SK-MEL-5 (cell line): ENCODE measurements around the gene NLGN1. TPM values are rescaled to one million over a fixed set of nuclear protein-coding genes. Genes with fewer than 3 reads are reported as not detected.

Experiments
- DNase-seq: peaks from one replicate; pipeline ENCODE4 v3.0.0-alpha.2; 2016; ENCODE audit warnings: low read depth, low spot score
- in situ Hi-C: cut with HindIII; loops from 2 replicates; pipeline ENCODE4 v1.10.0; 2016; ENCODE audit warnings: low sequenced_read_pairs, high pct_unique_total_duplicates, low pct_unique_long_range_greater_than_20kb
- total RNA-seq: library from RNA; depleted of rRNA; stranded (reverse); fragments of >200 nt; shearing (Covaris generic); gene quantifications from 2 replicates; pipeline ENCODE4 v1.2.3, GENCODE V29; 2014

NLGN1 gene
- total RNA-seq, 1 experiment from 2014 or later: 35.2 TPM

- in situ Hi-C loops: no loop called here
- DNase-seq: no peak
Observed at GRCh38 chr3:173890091-173890490, 492.5 kb downstream of the NLGN1 start.

DNA sequence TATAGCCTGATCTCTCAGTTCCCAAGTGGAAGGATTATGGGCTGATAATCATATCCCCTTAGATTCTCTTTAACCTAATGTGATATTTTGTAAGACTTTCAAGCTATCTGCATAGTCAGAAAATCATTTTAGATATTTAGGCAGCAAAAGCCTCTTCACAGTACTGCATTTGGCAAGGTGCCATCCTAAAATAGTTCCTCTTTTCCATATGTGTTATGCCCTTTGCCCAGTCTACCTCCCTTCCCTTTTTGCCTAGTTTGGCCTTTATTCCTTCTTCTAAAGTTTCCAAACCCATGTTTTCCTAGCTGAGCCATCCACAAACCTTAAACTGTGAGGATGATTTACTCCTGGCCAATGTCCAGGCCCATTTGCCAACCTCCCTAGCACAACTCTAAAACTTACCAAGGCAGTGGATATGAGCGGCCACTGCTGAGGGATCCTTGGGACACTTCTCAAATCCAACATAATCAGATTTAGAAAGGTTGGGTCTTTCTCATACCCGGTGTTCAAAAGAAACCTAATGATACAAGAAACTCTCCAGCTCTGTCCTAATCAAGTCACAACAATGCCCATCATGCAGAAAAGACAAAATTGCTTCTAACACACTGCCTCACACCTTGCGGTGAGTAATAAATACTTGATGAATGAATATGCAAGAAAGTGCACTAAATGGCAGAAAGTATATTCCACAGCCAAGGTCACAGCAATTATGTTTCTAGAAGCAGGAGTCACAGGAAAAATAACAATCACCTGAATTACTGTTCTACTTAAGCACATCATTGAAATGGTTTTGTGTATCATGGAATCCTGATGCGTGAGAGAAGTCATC is 493.9 kb downstream of the NLGN1 start:
- no peak for DNase-seq
- in situ Hi-C loops: no loop called here

DNA sequence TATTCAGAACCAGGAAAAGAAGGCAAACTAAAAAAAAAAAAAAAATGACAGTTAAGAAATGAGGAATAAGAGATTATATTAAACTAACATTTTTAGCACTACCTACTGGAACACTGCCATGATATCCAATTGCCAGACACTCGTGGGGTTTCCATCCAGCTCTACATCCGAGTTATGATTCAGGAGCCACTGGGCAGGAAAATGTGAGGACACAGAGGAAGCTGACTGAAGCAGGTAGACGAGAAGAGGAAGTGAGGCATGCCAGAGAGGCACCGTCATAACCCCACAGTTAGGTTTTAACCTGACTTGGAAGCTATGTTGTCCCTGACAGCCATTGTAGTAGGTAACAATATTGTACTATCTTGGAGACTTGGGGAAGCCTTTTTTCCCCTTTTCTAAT is 495.0 kb downstream of the NLGN1 start:
- no peak for DNase-seq
- in situ Hi-C loops: no loop called here

- no peak for DNase-seq
- in situ Hi-C loops: no loop called here
Observed at GRCh38 chr3:173893066-173893465, 495.5 kb downstream of the NLGN1 start.

- in situ Hi-C loops: no loop called here
- DNase-seq: no peak
Observed at GRCh38 chr3:173893835-173894234, 496.3 kb downstream of the NLGN1 start.

DNA sequence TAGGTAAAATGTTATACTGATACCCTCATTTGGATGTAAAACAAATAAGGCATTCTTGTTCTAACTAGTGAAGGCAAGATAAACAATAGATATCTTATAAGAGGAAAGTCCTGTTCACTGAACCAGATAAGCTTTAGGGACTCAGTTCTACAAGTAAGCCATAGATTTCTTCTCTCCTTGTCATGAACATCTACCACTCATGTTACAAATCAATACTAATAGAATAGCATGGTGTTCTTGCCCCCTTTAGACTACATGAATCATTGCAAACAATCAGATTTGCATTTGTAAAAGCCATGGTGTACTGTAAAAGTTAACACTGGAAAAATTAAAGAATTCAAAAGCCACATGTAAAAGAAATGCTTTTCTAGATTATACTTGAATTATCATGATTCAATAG is 500.1 kb downstream of the NLGN1 start:
- DNase-seq: no peak
- in situ Hi-C loops: no loop called here

- no peak for DNase-seq
- in situ Hi-C loops: no loop called here
Observed at GRCh38 chr3:173901649-173902048, 504.1 kb downstream of the NLGN1 start.

GRCh38 chr3:173902401-173902800 is 504.9 kb downstream of the NLGN1 start:
- in situ Hi-C loops: no loop called here
- DNase-seq: no peak

- in situ Hi-C loops: no loop called here
- DNase-seq: no peak
Observed at GRCh38 chr3:173902871-173903270, 505.3 kb downstream of the NLGN1 start.

DNA sequence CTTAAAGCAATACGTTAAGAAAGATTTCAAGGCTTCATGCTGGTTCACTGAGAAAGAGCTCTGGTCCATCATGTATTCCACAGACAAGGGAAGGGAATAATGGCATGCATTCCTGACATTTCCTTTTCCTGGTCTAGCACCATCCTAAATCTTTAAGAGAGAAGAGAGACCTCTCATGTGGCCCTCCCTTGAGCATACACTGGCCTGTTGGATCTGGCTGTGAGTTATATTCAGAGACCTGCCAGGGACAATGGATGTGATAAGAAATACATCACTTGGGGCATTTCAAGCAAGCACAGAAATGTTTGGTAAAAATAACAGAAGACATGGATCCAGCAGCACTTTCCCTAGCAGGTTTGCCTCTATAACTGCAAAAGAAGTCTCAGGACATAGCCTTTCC is 507.8 kb downstream of the NLGN1 start:
- in situ Hi-C loops: no loop called here
- no peak for DNase-seq

DNA sequence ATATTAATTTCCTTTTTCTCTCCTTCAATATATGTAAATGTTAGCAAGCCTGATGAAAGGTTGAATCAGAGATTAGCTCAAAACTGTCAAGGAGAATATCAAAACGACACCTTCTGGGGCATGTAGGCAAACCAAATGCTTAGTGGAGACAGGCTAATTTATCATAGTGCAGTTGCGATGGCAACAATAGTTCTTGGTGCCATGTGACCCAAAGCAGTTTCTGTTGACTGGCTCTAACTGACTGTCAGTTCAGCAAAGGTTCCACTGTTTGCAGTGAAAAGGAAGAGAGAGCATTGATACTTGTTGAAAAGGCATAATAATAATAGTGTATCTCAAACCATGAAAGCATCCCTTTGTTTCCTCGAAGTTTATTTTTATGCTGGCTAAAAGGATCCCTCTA is 513.9 kb downstream of the NLGN1 start:
- in situ Hi-C loops: no loop called here
- peak; percentile 99 for DNase-seq

DNA sequence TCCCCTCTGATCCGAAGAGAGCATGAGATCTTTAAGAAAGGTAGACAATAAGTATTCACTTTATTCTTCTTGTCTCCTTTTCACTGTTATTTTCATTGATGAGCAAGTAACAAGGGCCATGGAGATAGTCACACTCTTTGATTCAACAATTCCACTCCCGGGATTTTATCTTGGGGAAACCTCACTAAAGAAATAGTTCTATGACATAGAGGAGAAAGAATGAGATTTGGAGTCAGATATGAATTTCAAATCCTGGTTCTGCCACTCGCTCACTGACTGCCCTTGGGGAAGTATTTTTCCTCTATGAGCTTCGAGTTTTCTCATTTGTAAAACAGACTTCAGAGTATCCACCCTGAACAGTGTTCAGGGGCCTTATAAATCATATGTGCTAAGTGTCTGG is 514.6 kb downstream of the NLGN1 start:
- in situ Hi-C loops: no loop called here
- DNase-seq: no peak

DNA sequence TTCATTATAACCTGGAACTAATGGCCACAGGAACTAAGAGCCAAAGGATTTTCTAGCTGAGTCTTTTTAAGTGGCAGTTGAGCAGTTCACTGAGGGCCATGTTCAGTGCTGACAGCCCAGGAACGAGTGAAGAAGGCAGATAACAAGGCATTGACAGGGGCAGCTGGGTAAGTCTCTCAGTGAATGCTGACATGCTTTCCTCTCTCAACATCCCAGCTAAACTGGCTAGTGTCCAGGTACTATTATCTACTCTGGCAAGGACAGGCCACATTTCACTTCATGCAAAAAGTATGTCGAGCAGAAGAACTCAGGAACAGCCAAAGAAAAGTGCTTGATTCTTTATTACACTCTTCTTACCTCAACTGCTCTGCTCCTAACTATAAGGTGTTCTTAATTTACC is 515.9 kb downstream of the NLGN1 start:
- in situ Hi-C loops: no loop called here
- peak; percentile 34 for DNase-seq

DNA sequence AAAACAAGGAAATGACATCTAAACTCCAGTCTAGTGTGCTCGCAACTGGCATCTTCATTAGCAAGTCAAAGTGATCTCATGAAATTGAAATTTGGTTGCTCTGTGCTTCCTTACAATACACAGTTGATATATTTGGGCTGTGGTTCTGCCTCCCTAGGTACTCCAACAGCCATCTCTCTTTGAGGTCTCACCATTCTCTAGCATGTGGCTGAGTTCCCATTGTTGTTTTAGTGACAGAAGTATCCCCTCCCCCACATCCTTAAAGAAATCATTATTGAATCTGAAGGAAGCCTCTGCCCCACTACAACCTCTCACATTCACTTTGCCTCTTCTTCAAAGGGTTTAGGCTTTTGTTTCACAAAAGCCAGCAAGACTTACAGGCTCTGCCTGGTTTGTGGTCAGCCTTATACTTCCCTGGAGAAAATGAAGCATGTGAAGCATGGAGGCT is 516.5 kb downstream of the NLGN1 start:
- in situ Hi-C loops: no loop called here

DNA sequence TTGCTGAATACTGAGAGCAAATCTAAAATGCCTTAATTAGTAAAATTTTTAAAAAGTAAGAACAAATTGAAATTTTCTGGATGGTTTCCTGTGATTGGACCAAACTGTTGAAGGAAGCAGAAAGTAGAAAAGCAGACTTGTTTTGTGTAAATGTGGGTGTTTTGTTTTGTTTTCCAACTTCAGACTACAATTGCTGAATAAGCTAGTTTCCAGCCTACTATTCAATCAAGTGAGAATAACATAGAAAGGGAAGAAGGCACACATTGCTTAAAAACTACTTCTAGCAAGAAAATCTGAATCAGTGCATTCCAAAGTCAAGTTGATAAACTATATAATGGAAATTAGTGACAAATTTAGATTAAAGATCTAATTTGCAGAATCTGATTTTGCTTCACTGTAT is 519.3 kb downstream of the NLGN1 start:
- in situ Hi-C loops: no loop called here
- no peak for DNase-seq

More for the DNA sequence above, 516.5 kb downstream of the NLGN1 start:
- no peak for DNase-seq

DNA sequence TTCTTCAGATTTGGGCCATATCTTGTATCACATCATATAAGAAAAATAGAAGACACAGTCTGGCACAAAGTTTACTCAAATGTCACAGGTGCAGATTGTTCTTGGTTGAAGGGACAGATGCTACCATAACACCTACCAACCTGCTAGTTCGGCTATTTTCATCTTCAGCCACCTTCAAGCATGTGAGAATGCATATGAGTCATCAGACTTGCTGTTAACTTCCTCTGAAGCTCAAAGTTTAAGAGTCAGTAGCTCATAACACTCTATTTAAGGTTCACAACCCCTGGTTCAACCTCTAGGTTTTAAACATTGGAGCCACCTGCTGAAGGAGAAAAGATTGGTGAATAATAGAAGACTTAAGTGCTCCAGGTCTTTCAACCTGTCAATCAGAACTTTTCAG is 522.8 kb downstream of the NLGN1 start:
- in situ Hi-C loops: no loop called here
- peak; percentile 28 for DNase-seq

- in situ Hi-C loops: no loop called here
- peak; percentile 67 for DNase-seq
Observed at GRCh38 chr3:173921732-173922131, 524.2 kb downstream of the NLGN1 start.

GRCh38 chr3:173923204-173923603 is 525.7 kb downstream of the NLGN1 start:
- in situ Hi-C loops: no loop called here
- DNase-seq: no peak

DNA sequence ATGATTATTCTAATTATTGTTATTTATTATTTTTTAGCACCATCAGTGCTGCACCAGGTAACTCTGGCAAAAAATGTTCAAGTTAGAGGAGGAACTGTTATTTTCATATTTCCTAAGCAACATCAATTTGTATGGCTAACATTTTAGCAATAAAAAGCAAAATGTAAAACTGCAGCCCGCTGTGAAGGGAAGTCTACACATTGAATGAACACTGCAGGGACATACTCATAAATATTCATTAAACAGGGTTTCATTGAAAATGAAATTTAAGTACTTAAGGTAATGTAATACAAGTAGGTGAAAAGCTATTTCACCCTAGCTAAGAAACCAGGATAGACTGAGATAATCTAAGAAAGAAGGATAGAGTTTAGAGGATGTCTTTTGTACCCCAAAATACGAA is 532.7 kb downstream of the NLGN1 start:
- no peak for DNase-seq
- in situ Hi-C loops: no loop called here
